ENCODE data around the gene OR51A7. TPM values are rescaled to one million over a fixed set of nuclear protein-coding genes. Genes with fewer than 3 reads are reported as not detected.
"Not testable (repeated sequence)": the region's sequence is repeated elsewhere in the genome, so short reads cannot be mapped to it uniquely, and the experiment has no call there.

Gene OR51A7
- total RNA-seq, 1 donor from 2014 or later: not detected

- Mint-ChIP-seq H3K27ac (no peak overlapping the region), H3K9me3 (no peaks in the 10 kb centered on the region), H3K4me1 (ENCODE audit: low read depth) (no peaks in the 10 kb centered on the region), H3K4me3 (ENCODE audit: low read depth) (no peak overlapping the region), H3K36me3 (ENCODE audit: low read depth) (no peaks in the 10 kb centered on the region), H3K27me3 (ENCODE audit: low read depth) (no peaks in the 10 kb centered on the region)
- no peak for DNase-seq (ENCODE audit: low spot score)
- intact Hi-C loops (cut with micrococcal nuclease): no loop called here
These were observed 11.5 kb upstream of the OR51A7 start for GRCh38 chr11:4891996-4892640.

- Mint-ChIP-seq H3K4me3 (ENCODE audit: low read depth) (no peak overlapping the region), H3K27ac (no peak overlapping the region), H3K9me3 (no peaks in the 10 kb centered on the region), H3K36me3 (ENCODE audit: low read depth) (no peaks in the 10 kb centered on the region), H3K27me3 (ENCODE audit: low read depth) (no peaks in the 10 kb centered on the region), H3K4me1 (ENCODE audit: low read depth) (no peaks in the 10 kb centered on the region)
- DNase-seq (ENCODE audit: low spot score): no peak
- intact Hi-C loops (cut with micrococcal nuclease): no loop called here
These were observed 13.0 kb downstream of the OR51A7 start for GRCh38 chr11:4916581-4916980.

- no peak for DNase-seq (ENCODE audit: low spot score)
- Mint-ChIP-seq H3K4me1 (ENCODE audit: low read depth) (no peaks in the 10 kb centered on the region), H3K27me3 (ENCODE audit: low read depth) (no peaks in the 10 kb centered on the region), H3K36me3 (ENCODE audit: low read depth) (no peaks in the 10 kb centered on the region), H3K27ac (no peak within 1 kb of the TSS), H3K4me3 (ENCODE audit: low read depth) (no peak within 1 kb of the TSS), H3K9me3 (no peaks in the 10 kb centered on the region)
- intact Hi-C loops (cut with micrococcal nuclease): no loop called here
These were observed 15.7 kb downstream of the OR51A7 start, which contains the start of gene OR51G2 for GRCh38 chr11:4919250-4919649. TSS of gene OR51G2 (minus strand) at chr11:4919350. CDS start at chr11:4915663, 3,687 bp downstream.

GRCh38 chr11:4921796-4922195 is 18.2 kb downstream of the OR51A7 start:
- no peak overlapping the region for H3K27ac Mint-ChIP-seq
- no peaks in the 10 kb centered on the region for H3K9me3 Mint-ChIP-seq
- no peaks in the 10 kb centered on the region for H3K36me3 Mint-ChIP-seq (ENCODE audit: low read depth)
- no peak overlapping the region for H3K4me3 Mint-ChIP-seq (ENCODE audit: low read depth)
- intact Hi-C loops (cut with micrococcal nuclease): no loop called here
- no peaks in the 10 kb centered on the region for H3K27me3 Mint-ChIP-seq (ENCODE audit: low read depth)
- DNase-seq (ENCODE audit: low spot score): no peak
- no peaks in the 10 kb centered on the region for H3K4me1 Mint-ChIP-seq (ENCODE audit: low read depth)

GRCh38 chr11:4922304-4922703 is 18.7 kb downstream of the OR51A7 start:
- H3K4me1 Mint-ChIP-seq (ENCODE audit: low read depth): no peaks in the 10 kb centered on the region
- H3K27me3 Mint-ChIP-seq (ENCODE audit: low read depth): no peaks in the 10 kb centered on the region
- no peak for DNase-seq (ENCODE audit: low spot score)

GRCh38 chr11:4924239-4924638 is 20.7 kb downstream of the OR51A7 start, which contains the start of gene OR51G1:
TSS of gene OR51G1 (minus strand) at chr11:4924339. CDS start at chr11:4924339, 0 bp downstream.
- no peak for DNase-seq (ENCODE audit: low spot score)
- intact Hi-C loops (cut with micrococcal nuclease): no loop called here
- Mint-ChIP-seq H3K4me3 (ENCODE audit: low read depth) (no peak within 1 kb of the TSS), H3K27ac (no peak within 1 kb of the TSS), H3K4me1 (ENCODE audit: low read depth) (no peaks in the 10 kb centered on the region), H3K36me3 (ENCODE audit: low read depth) (no peaks in the 10 kb centered on the region), H3K9me3 (no peaks in the 10 kb centered on the region), H3K27me3 (ENCODE audit: low read depth) (no peaks in the 10 kb centered on the region)

More at GRCh38 chr11:4922304-4922703, 18.7 kb downstream of the OR51A7 start:
- Mint-ChIP-seq H3K4me3 (ENCODE audit: low read depth) (no peak overlapping the region), H3K36me3 (ENCODE audit: low read depth) (no peaks in the 10 kb centered on the region), H3K9me3 (no peaks in the 10 kb centered on the region), H3K27ac (no peak overlapping the region)
- intact Hi-C loops (cut with micrococcal nuclease): no loop called here

- Mint-ChIP-seq H3K4me3 (ENCODE audit: low read depth) (no peak overlapping the region), H3K27me3 (ENCODE audit: low read depth) (no peaks in the 10 kb centered on the region), H3K36me3 (ENCODE audit: low read depth) (no peaks in the 10 kb centered on the region), H3K9me3 (no peaks in the 10 kb centered on the region), H3K27ac (no peak overlapping the region), H3K4me1 (ENCODE audit: low read depth) (no peaks in the 10 kb centered on the region)
- no peak for DNase-seq (ENCODE audit: low spot score)
- intact Hi-C loops (cut with micrococcal nuclease): no loop called here
These were observed 23.0 kb downstream of the OR51A7 start for GRCh38 chr11:4926608-4927007.

- Mint-ChIP-seq H3K27ac (no peak overlapping the region), H3K4me3 (ENCODE audit: low read depth) (no peak overlapping the region), H3K4me1 (ENCODE audit: low read depth) (no peaks in the 10 kb centered on the region), H3K9me3 (no peaks in the 10 kb centered on the region), H3K27me3 (ENCODE audit: low read depth) (no peaks in the 10 kb centered on the region), H3K36me3 (ENCODE audit: low read depth) (no peaks in the 10 kb centered on the region)
- no peak for DNase-seq (ENCODE audit: low spot score)
- intact Hi-C loops (cut with micrococcal nuclease): no loop called here
These were observed 29.2 kb downstream of the OR51A7 start for GRCh38 chr11:4932751-4933150.

GRCh38 chr11:4936745-4937144 is 33.2 kb downstream of the OR51A7 start:
- intact Hi-C loops (cut with micrococcal nuclease): no loop called here
- DNase-seq (ENCODE audit: low spot score): no peak
- H3K4me3 Mint-ChIP-seq (ENCODE audit: low read depth): no peak overlapping the region
- no peaks in the 10 kb centered on the region for H3K36me3 Mint-ChIP-seq (ENCODE audit: low read depth)
- no peak overlapping the region for H3K27ac Mint-ChIP-seq
- no peaks in the 10 kb centered on the region for H3K27me3 Mint-ChIP-seq (ENCODE audit: low read depth)
- H3K4me1 Mint-ChIP-seq (ENCODE audit: low read depth): no peaks in the 10 kb centered on the region
- H3K9me3 Mint-ChIP-seq: no peaks in the 10 kb centered on the region

GRCh38 chr11:4947505-4947904 is 43.9 kb downstream of the OR51A7 start, which contains the start of gene OR51A4:
TSS of gene OR51A4 (minus strand) at chr11:4947605. CDS start at chr11:4947100, 505 bp downstream.
- Mint-ChIP-seq H3K4me3 (ENCODE audit: low read depth) (no peak within 1 kb of the TSS), H3K27ac (no peak within 1 kb of the TSS), H3K27me3 (ENCODE audit: low read depth) (no peaks in the 10 kb centered on the region), H3K9me3 (no peaks in the 10 kb centered on the region), H3K36me3 (ENCODE audit: low read depth) (no peaks in the 10 kb centered on the region), H3K4me1 (ENCODE audit: low read depth) (no peaks in the 10 kb centered on the region)
- intact Hi-C loops (cut with micrococcal nuclease): no loop called here
- DNase-seq (ENCODE audit: low spot score): no peak

GRCh38 chr11:4955613-4956012 is 52.0 kb downstream of the OR51A7 start, which contains the start of gene OR51A2:
TSS of gene OR51A2 (minus strand) at chr11:4955713. CDS start at chr11:4955713, 0 bp downstream.
- not testable (repeated sequence) for H3K4me3 Mint-ChIP-seq (ENCODE audit: low read depth); H3K36me3 Mint-ChIP-seq (ENCODE audit: low read depth)
- intact Hi-C loops (cut with micrococcal nuclease): loop anchor here (1.0 kb wide), 1 partner anchor 9 kb away; no protein-coding TSS in a partner anchor

GRCh38 chr11:4957396-4957795 is 53.8 kb downstream of the OR51A7 start:
- Mint-ChIP-seq H3K27me3 (ENCODE audit: low read depth) (no peaks in the 10 kb centered on the region), H3K4me3 (ENCODE audit: low read depth) (no peak overlapping the region), H3K9me3 (no peaks in the 10 kb centered on the region), H3K4me1 (ENCODE audit: low read depth) (no peaks in the 10 kb centered on the region), H3K36me3 (ENCODE audit: low read depth) (no peaks in the 10 kb centered on the region), H3K27ac (no peak overlapping the region)
- intact Hi-C loops (cut with micrococcal nuclease): no loop called here
- DNase-seq (ENCODE audit: low spot score): no peak

More at GRCh38 chr11:4955613-4956012, 52.0 kb downstream of the OR51A7 start, which contains the start of gene OR51A2:
- not testable (repeated sequence) for DNase-seq (ENCODE audit: low spot score); H3K9me3 Mint-ChIP-seq; H3K4me1 Mint-ChIP-seq (ENCODE audit: low read depth); H3K27me3 Mint-ChIP-seq (ENCODE audit: low read depth); H3K27ac Mint-ChIP-seq

Data from activated T-helper 2 cell treated with anti-CD3 and anti-CD28 coated beads, Interferon-gamma antibody, Interleukin-2, Interleukin-4, amounts not matched to agents 10 μg/mL and 5 μg/mL and 100 μg/mL, durations not matched to agents 14 hours and 24 hours and 36 hours (primary cell).